GM23338 (cell line): ENCODE measurements around the gene EML4. TPM values are rescaled to one million over a fixed set of nuclear protein-coding genes. Genes with fewer than 3 reads are reported as not detected.
A peak's percentile ranks its signal among the peaks of the same experiment; 100 is the strongest.

ENCODE experiments used
- ATAC-seq: fragments of 200-7000 bp; cut with Tn5 transposase; 3 replicates; pipeline ENCODE4 v1.9.1; 2020
- DNase-seq: peaks from one replicate; pipeline ENCODE4 v3.0.0-alpha.2; 2015; ENCODE audit warnings: low spot score
- H2AFZ ChIP-seq: fragments of 200-600 bp; sonication (generic); 2 replicates; pipeline ENCODE4 v1.8.0; 2016; ENCODE audit warnings: antibody characterized with exemption, mild to moderate bottlenecking, moderate library complexity
- H3F3A ChIP-seq: fragments of 200-600 bp; sonication (generic); replicated peaks from 2 replicates; pipeline ENCODE4 v1.8.0; 2017; ENCODE audit warnings: antibody characterized with exemption, mixed run types, low read depth
- H3K27ac ChIP-seq: fragments of 200-600 bp; sonication (generic); 2 replicates; pipeline ENCODE4 v1.6.1; 2016; ENCODE audit warnings: low read depth
- H3K27me3 ChIP-seq: fragments of 200-600 bp; sonication (generic); 2 replicates; pipeline ENCODE4 v1.8.0; 2016; ENCODE audit warnings: mild to moderate bottlenecking, mixed run types, moderate library complexity; ENCODE audit not compliant: insufficient read depth
- H3K36me3 ChIP-seq: fragments of 200-600 bp; sonication (generic); 2 replicates; pipeline ENCODE4 v1.8.0; 2016; ENCODE audit warnings: mild to moderate bottlenecking; ENCODE audit not compliant: insufficient read depth
- H3K4me1 ChIP-seq: fragments of 200-600 bp; sonication (generic); 2 replicates; pipeline ENCODE4 v1.8.0; 2016; ENCODE audit warnings: mild to moderate bottlenecking, moderate library complexity; ENCODE audit not compliant: insufficient read depth
- H3K4me2 ChIP-seq: fragments of 200-600 bp; sonication (generic); 2 replicates; pipeline ENCODE4 v1.7.1; 2017; ENCODE audit warnings: mixed run types
- H3K4me3 ChIP-seq: fragments of 200-600 bp; sonication (generic); 2 replicates; pipeline ENCODE4 v1.6.1; 2016; ENCODE audit warnings: mixed run types
- H3K79me2 ChIP-seq: fragments of 200-600 bp; sonication (generic); replicated peaks from 2 replicates; pipeline ENCODE4 v1.8.0; 2017; ENCODE audit warnings: mild to moderate bottlenecking; ENCODE audit not compliant: insufficient read depth
- H3K9me2 ChIP-seq: fragments of 200-600 bp; sonication (generic); 2 replicates; pipeline ENCODE4 v1.8.0; 2017; ENCODE audit not compliant: insufficient read depth
- H4K20me1 ChIP-seq: fragments of 200-600 bp; sonication (generic); replicated peaks from 2 replicates; pipeline ENCODE4 v1.8.0; 2017; ENCODE audit warnings: mild to moderate bottlenecking; ENCODE audit not compliant: insufficient read depth
- H3K27ac Mint-ChIP-seq: 2 replicates; pipeline ENCODE4 v1.8.0; 2020; ENCODE audit warnings: inconsistent platforms, mild to moderate bottlenecking, moderate library complexity, mixed read lengths
- H3K27me3 Mint-ChIP-seq: 3 replicates; pipeline ENCODE4 v1.8.0; 2022; ENCODE audit warnings: low read depth, mild to moderate bottlenecking, moderate library complexity, mixed read lengths, inconsistent platforms; ENCODE audit not compliant: insufficient read depth, poor library complexity
- H3K36me3 Mint-ChIP-seq: 3 replicates; pipeline ENCODE4 v1.8.0; 2021; ENCODE audit warnings: low read depth, mild to moderate bottlenecking, inconsistent platforms, moderate library complexity, mixed read lengths
- H3K4me1 Mint-ChIP-seq: 3 replicates; pipeline ENCODE4 v1.8.0; 2020; ENCODE audit warnings: mild to moderate bottlenecking, inconsistent platforms, mixed read lengths
- H3K4me3 Mint-ChIP-seq: 3 replicates; pipeline ENCODE4 v1.8.0; 2021; ENCODE audit warnings: moderate library complexity, mild to moderate bottlenecking, inconsistent platforms, mixed read lengths
- H3K9me3 Mint-ChIP-seq: 3 replicates; pipeline ENCODE4 v1.8.0; 2020; ENCODE audit warnings: moderate library complexity, mild to moderate bottlenecking, inconsistent platforms, mixed read lengths
- CREB1 ChIP-seq: fragments of 250-450 bp; sonication (Bioruptor Pico); IDR thresholded peaks from 2 replicates; pipeline ENCODE4 v1.5.0; 2020; ENCODE audit warnings: low read depth, mild to moderate bottlenecking, moderate library complexity
- EZH2 ChIP-seq: fragments of 200-600 bp; sonication (generic); IDR thresholded peaks from one replicate; pipeline ENCODE4 v1.8.0; 2017; ENCODE audit warnings: antibody characterized with exemption, mild to moderate bottlenecking, low read depth; ENCODE audit not compliant: unreplicated experiment
- EZH2phosphoT487 ChIP-seq: fragments of 200-600 bp; sonication (generic); IDR thresholded peaks from one replicate; pipeline ENCODE4 v1.8.1; 2018; ENCODE audit warnings: antibody characterized with exemption; ENCODE audit not compliant: unreplicated experiment
- JUNB ChIP-seq: IDR thresholded peaks from one replicate; pipeline ENCODE4 v1.6.1; 2016; ENCODE audit warnings: antibody characterized with exemption; ENCODE audit not compliant: unreplicated experiment
- NANOG ChIP-seq: IDR thresholded peaks from 2 replicates; pipeline ENCODE4 v1.6.1; 2016; ENCODE audit warnings: antibody characterized with exemption, borderline replicate concordance
- POLR2AphosphoS5 ChIP-seq: IDR thresholded peaks from 2 replicates; pipeline ENCODE4 v1.6.1; 2016; ENCODE audit warnings: antibody characterized with exemption, low read depth
- STAT1 ChIP-seq: IDR thresholded peaks from one replicate; pipeline ENCODE4 v1.6.1; 2016; ENCODE audit warnings: antibody characterized with exemption; ENCODE audit not compliant: unreplicated experiment
- ZNF114 ChIP-seq: fragments of 250-450 bp; sonication (Bioruptor Pico); IDR thresholded peaks from 2 replicates; pipeline ENCODE4 v1.5.0; 2020; ENCODE audit warnings: mild to moderate bottlenecking, moderate library complexity
- ZNF331 ChIP-seq: fragments of 250-450 bp; sonication (Bioruptor Pico); IDR thresholded peaks from 2 replicates; pipeline ENCODE4 v1.5.0; 2020; ENCODE audit warnings: low read depth, mild to moderate bottlenecking, moderate library complexity
- polyA plus RNA-seq: library from polyadenylated mRNA; unstranded; fragments of >200 nt; fragmentation: Nextera tagmentation; extraction: Ambion mirVana; gene quantifications from 2 replicates; pipeline ENCODE4 v1.2.1, GENCODE V29; 2016
- total RNA-seq: library from RNA; depleted of rRNA; stranded (reverse); fragments of >200 nt; shearing (Covaris generic); gene quantifications from 2 replicates; pipeline ENCODE4 v1.2.3, GENCODE V29; 2014
- TF ChIP-seq, protein P1 (sequence below), 2 experiments: fragments of 200-600 bp in 1 of 2; sonication (generic) in 1 of 2; conservative IDR thresholded peaks; 2 replicates each; pipeline versions ENCODE4 v1.5.1 to v1.6.1; 2016 to 2017; ENCODE audit warnings: antibody characterized with exemption in 2 of 2, low read depth in 2 of 2, mild to moderate bottlenecking in 2 of 2, moderate library complexity in 1 of 2
- TF ChIP-seq, protein P2 (sequence below): IDR thresholded peaks from one replicate; pipeline ENCODE4 v1.6.1; 2018; ENCODE audit warnings: antibody characterized with exemption; ENCODE audit not compliant: unreplicated experiment
- TF ChIP-seq, protein P3 (sequence below): fragments of 250-450 bp; sonication (Bioruptor Pico); IDR thresholded peaks from 2 replicates; pipeline ENCODE4 v1.5.0; 2020; ENCODE audit warnings: mild to moderate bottlenecking, moderate library complexity
- TF ChIP-seq, protein P4 (sequence below): IDR thresholded peaks from 2 replicates; pipeline ENCODE4 v1.6.1; 2016; ENCODE audit warnings: antibody characterized with exemption

Gene EML4
- total and polyA plus RNA-seq, 2 experiments from 2014 or later = 65.3 to 115 TPM

DNA sequence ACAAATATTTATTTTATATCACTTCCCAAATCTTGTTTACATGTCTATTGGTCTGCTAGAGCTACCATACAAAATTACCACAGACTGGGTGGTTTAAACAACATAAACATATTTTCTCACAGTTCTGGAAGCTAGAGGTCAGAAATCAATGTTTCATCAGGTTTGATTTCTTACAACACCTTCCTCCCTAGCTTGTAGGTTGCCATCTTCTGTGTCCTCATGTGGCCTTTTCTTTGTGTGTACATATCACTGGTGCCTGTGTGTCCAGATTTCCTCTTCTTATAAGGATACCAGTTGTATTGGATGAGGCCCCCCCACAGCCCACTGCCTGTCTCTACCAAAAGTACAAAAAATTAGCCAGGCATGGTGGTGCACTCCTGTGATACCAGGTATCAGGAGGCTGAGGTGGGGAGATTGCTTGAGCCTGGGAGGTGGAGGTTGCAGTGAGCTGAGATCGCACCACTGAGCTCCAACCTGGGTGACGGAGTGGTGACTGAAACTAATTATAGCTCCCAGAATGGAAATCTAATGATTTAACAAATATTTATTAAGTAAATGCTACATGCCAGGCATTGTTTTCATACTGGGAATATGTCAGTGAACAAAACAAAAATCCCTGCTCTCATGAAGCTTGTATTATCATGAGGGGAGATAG is 13.6 kb downstream of the EML4 start:
- no peaks in the 10 kb centered on the region for H3F3A ChIP-seq
- peaks cover 29% of the 10 kb centered on the region; the same call in 1 of the 2 replicates for H4K20me1 ChIP-seq
- Mint-ChIP-seq H3K9me3 (0 out of 3 replicates have a peak, but pooled peaks cover 3% of the 10 kb centered on the region), H3K4me1 (peaks cover 15% of the 10 kb centered on the region), H3K4me3 (no peak overlapping the region), H3K27ac (peak overlapping the region; percentile 13; the same call in 1 of the 2 replicates), H3K27me3 (no peaks in the 10 kb centered on the region), H3K36me3 (peaks cover 17% of the 10 kb centered on the region; the same call in 2 of the 3 replicates)
- TF ChIP-seq NANOG (no peak), EZH2phosphoT487 (no peak), POLR2AphosphoS5 (no peak), JUNB (no peak), STAT1 (no peak), ZNF114 (CRISPR knock-in tag) (no peak), ZNF331 (CRISPR knock-in tag) (no peak), CREB1 (no peak), EZH2 (no peak)
- TF ChIP-seq, protein P1, sequence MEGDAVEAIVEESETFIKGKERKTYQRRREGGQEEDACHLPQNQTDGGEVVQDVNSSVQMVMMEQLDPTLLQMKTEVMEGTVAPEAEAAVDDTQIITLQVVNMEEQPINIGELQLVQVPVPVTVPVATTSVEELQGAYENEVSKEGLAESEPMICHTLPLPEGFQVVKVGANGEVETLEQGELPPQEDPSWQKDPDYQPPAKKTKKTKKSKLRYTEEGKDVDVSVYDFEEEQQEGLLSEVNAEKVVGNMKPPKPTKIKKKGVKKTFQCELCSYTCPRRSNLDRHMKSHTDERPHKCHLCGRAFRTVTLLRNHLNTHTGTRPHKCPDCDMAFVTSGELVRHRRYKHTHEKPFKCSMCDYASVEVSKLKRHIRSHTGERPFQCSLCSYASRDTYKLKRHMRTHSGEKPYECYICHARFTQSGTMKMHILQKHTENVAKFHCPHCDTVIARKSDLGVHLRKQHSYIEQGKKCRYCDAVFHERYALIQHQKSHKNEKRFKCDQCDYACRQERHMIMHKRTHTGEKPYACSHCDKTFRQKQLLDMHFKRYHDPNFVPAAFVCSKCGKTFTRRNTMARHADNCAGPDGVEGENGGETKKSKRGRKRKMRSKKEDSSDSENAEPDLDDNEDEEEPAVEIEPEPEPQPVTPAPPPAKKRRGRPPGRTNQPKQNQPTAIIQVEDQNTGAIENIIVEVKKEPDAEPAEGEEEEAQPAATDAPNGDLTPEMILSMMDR (conservative IDR thresholded peaks at IDR 0.05; ENCODE audit: low read depth in 2 of 2) = no peak
- TF ChIP-seq, protein P2, sequence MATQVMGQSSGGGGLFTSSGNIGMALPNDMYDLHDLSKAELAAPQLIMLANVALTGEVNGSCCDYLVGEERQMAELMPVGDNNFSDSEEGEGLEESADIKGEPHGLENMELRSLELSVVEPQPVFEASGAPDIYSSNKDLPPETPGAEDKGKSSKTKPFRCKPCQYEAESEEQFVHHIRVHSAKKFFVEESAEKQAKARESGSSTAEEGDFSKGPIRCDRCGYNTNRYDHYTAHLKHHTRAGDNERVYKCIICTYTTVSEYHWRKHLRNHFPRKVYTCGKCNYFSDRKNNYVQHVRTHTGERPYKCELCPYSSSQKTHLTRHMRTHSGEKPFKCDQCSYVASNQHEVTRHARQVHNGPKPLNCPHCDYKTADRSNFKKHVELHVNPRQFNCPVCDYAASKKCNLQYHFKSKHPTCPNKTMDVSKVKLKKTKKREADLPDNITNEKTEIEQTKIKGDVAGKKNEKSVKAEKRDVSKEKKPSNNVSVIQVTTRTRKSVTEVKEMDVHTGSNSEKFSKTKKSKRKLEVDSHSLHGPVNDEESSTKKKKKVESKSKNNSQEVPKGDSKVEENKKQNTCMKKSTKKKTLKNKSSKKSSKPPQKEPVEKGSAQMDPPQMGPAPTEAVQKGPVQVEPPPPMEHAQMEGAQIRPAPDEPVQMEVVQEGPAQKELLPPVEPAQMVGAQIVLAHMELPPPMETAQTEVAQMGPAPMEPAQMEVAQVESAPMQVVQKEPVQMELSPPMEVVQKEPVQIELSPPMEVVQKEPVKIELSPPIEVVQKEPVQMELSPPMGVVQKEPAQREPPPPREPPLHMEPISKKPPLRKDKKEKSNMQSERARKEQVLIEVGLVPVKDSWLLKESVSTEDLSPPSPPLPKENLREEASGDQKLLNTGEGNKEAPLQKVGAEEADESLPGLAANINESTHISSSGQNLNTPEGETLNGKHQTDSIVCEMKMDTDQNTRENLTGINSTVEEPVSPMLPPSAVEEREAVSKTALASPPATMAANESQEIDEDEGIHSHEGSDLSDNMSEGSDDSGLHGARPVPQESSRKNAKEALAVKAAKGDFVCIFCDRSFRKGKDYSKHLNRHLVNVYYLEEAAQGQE = no peak
- TF ChIP-seq, protein P3, sequence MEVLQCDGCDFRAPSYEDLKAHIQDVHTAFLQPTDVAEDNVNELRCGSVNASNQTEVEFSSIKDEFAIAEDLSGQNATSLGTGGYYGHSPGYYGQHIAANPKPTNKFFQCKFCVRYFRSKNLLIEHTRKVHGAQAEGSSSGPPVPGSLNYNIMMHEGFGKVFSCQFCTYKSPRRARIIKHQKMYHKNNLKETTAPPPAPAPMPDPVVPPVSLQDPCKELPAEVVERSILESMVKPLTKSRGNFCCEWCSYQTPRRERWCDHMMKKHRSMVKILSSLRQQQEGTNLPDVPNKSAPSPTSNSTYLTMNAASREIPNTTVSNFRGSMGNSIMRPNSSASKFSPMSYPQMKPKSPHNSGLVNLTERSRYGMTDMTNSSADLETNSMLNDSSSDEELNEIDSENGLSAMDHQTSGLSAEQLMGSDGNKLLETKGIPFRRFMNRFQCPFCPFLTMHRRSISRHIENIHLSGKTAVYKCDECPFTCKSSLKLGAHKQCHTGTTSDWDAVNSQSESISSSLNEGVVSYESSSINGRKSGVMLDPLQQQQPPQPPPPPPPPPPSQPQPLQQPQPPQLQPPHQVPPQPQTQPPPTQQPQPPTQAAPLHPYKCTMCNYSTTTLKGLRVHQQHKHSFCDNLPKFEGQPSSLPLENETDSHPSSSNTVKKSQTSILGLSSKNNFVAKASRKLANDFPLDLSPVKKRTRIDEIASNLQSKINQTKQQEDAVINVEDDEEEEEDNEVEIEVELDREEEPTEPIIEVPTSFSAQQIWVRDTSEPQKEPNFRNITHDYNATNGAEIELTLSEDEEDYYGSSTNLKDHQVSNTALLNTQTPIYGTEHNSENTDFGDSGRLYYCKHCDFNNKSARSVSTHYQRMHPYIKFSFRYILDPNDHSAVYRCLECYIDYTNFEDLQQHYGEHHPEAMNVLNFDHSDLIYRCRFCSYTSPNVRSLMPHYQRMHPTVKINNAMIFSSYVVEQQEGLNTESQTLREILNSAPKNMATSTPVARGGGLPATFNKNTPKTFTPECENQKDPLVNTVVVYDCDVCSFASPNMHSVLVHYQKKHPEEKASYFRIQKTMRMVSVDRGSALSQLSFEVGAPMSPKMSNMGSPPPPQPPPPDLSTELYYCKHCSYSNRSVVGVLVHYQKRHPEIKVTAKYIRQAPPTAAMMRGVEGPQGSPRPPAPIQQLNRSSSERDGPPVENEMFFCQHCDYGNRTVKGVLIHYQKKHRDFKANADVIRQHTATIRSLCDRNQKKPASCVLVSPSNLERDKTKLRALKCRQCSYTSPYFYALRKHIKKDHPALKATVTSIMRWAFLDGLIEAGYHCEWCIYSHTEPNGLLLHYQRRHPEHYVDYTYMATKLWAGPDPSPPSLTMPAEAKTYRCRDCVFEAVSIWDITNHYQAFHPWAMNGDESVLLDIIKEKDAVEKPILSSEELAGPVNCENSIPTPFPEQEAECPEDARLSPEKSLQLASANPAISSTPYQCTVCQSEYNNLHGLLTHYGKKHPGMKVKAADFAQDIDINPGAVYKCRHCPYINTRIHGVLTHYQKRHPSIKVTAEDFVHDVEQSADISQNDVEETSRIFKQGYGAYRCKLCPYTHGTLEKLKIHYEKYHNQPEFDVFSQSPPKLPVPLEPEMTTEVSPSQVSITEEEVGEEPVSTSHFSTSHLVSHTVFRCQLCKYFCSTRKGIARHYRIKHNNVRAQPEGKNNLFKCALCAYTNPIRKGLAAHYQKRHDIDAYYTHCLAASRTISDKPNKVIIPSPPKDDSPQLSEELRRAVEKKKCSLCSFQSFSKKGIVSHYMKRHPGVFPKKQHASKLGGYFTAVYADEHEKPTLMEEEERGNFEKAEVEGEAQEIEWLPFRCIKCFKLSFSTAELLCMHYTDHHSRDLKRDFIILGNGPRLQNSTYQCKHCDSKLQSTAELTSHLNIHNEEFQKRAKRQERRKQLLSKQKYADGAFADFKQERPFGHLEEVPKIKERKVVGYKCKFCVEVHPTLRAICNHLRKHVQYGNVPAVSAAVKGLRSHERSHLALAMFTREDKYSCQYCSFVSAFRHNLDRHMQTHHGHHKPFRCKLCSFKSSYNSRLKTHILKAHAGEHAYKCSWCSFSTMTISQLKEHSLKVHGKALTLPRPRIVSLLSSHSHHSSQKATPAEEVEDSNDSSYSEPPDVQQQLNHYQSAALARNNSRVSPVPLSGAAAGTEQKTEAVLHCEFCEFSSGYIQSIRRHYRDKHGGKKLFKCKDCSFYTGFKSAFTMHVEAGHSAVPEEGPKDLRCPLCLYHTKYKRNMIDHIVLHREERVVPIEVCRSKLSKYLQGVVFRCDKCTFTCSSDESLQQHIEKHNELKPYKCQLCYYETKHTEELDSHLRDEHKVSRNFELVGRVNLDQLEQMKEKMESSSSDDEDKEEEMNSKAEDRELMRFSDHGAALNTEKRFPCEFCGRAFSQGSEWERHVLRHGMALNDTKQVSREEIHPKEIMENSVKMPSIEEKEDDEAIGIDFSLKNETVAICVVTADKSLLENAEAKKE = no peak
- TF ChIP-seq, protein P4, sequence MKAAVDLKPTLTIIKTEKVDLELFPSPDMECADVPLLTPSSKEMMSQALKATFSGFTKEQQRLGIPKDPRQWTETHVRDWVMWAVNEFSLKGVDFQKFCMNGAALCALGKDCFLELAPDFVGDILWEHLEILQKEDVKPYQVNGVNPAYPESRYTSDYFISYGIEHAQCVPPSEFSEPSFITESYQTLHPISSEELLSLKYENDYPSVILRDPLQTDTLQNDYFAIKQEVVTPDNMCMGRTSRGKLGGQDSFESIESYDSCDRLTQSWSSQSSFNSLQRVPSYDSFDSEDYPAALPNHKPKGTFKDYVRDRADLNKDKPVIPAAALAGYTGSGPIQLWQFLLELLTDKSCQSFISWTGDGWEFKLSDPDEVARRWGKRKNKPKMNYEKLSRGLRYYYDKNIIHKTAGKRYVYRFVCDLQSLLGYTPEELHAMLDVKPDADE = no peak
- no peak overlapping the region for H3K4me2 ChIP-seq
- DNase-seq = no peak
- H3K27ac ChIP-seq = 0 out of 2 replicates have a peak overlapping the region, but pooled peaks have one; percentile 21
- H3K4me3 ChIP-seq = no peak overlapping the region
- H3K9me2 ChIP-seq = no peaks in the 10 kb centered on the region
- peaks cover 100% of the 10 kb centered on the region for H3K79me2 ChIP-seq
- H3K36me3 ChIP-seq = no peaks in the 10 kb centered on the region
- no peak overlapping the region for H2AFZ ChIP-seq
- no peak for ATAC-seq
- H3K4me1 ChIP-seq = 0 out of 2 replicates have a peak, but pooled peaks cover 4% of the 10 kb centered on the region
- H3K27me3 ChIP-seq = no peaks in the 10 kb centered on the region
